Smooth muscle cell (in vitro differentiated cells): ENCODE results near the gene BARX2. TPM values are rescaled to one million over a fixed set of nuclear protein-coding genes. Genes with fewer than 3 reads are reported as not detected.
A peak's percentile ranks its signal among the peaks of the same experiment; 100 is the strongest.

Experiments used
- DNase-seq: peaks from one replicate; lab custom pipeline; 2025; ENCODE audit not compliant: unreplicated experiment; lab: John Stamatoyannopoulos, UW
- H2AFZ ChIP-seq: fragments of 200-600 bp; sonication (generic); 2 replicates; pipeline ENCODE4 v1.6.0; 2016; ENCODE audit warnings: antibody characterized with exemption, low read depth, mild to moderate bottlenecking
- H3F3A ChIP-seq: fragments of 200-600 bp; sonication (generic); 2 replicates; pipeline ENCODE4 v1.6.0; 2017; ENCODE audit warnings: antibody characterized with exemption, low read depth
- H3K27ac ChIP-seq: fragments of 200-600 bp; sonication (generic); 2 replicates; pipeline ENCODE4 v1.5.1; 2016; ENCODE audit warnings: low read depth, mild to moderate bottlenecking
- H3K27me3 ChIP-seq: fragments of 200-600 bp; sonication (generic); 2 replicates; pipeline ENCODE4 v1.6.1; 2016; ENCODE audit warnings: low read depth, mild to moderate bottlenecking
- H3K36me3 ChIP-seq: fragments of 200-600 bp; sonication (generic); 2 replicates; pipeline ENCODE4 v1.5.1; 2016; ENCODE audit warnings: low read depth
- H3K4me1 ChIP-seq: fragments of 200-600 bp; sonication (generic); 2 replicates; pipeline ENCODE4 v1.5.1; 2016; ENCODE audit warnings: low read depth
- H3K4me2 ChIP-seq: fragments of 200-600 bp; sonication (generic); 2 replicates; pipeline ENCODE4 v1.6.0; 2016; ENCODE audit warnings: mild to moderate bottlenecking
- H3K4me3 ChIP-seq: fragments of 200-600 bp; sonication (generic); 2 replicates; pipeline ENCODE4 v1.5.1; 2016; ENCODE audit warnings: mild to moderate bottlenecking
- H3K79me2 ChIP-seq: fragments of 200-600 bp; sonication (generic); 2 replicates; pipeline ENCODE4 v1.6.0; 2016; ENCODE audit warnings: low read depth, mild to moderate bottlenecking
- H3K9ac ChIP-seq: fragments of 200-600 bp; sonication (generic); 2 replicates; pipeline ENCODE4 v1.6.0; 2016; ENCODE audit warnings: low read depth
- H3K9me3 ChIP-seq: fragments of 200-600 bp; sonication (generic); replicated peaks from 2 replicates; pipeline ENCODE4 v1.5.1; 2016; ENCODE audit warnings: low read depth
- H4K20me1 ChIP-seq: fragments of 200-600 bp; sonication (generic); 2 replicates; pipeline ENCODE4 v1.6.0; 2016; ENCODE audit warnings: low read depth
- WGBS: methylation state at CpG from one replicate; pipeline ENCODE4 v1.1.7; 2016; ENCODE audit warnings: low lambda C conversion rate; 5-methylcytosine and 5-hydroxymethylcytosine counted together
- polyA plus RNA-seq: library from polyadenylated mRNA; unstranded; fragments of >200 nt; fragmentation: Nextera tagmentation; extraction: Ambion mirVana; gene quantifications from 2 replicates; pipeline ENCODE4 v1.2.1, GENCODE V29; 2016
- total RNA-seq: library from RNA; depleted of rRNA; stranded (reverse); fragments of >200 nt; gene quantifications from 2 replicates; pipeline ENCODE4 v1.2.3, GENCODE V29; 2014
- TF ChIP-seq, protein P1 (sequence below): fragments of 200-600 bp; sonication (generic); IDR thresholded peaks from 2 replicates; pipeline ENCODE4 v1.5.1; 2017; ENCODE audit warnings: borderline replicate concordance, mild to moderate bottlenecking, antibody characterized with exemption; ENCODE audit not compliant: insufficient read depth, poor library complexity, severe bottlenecking

Gene BARX2
- total and polyA plus RNA-seq, 2 experiments from 2014 or later = 1.2 to 4.8 TPM

DNA sequence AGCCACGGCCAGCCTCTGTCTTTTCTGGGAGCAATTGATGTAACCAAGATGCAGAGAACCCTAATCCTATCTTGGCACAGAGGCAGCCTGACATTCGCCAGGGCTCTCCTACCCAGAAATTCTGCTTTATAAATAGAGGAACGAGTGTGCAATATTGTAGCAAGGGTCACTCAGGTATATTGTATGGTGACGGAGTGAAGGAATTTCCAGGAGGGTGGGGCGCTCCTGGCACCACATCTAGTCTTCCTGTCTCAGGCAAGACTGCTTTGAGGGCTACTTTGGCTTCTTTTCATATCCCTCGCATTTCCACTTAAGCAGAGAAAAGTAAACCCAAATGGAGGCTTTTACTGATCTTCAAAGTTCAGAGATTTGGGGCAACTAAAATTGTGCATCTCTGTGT is 114.4 kb downstream of the BARX2 start:
- H3K36me3 ChIP-seq = no peaks in the 10 kb centered on the region
- peak overlapping the region; percentile 19 for H3K9ac ChIP-seq
- TF ChIP-seq, protein P1, sequence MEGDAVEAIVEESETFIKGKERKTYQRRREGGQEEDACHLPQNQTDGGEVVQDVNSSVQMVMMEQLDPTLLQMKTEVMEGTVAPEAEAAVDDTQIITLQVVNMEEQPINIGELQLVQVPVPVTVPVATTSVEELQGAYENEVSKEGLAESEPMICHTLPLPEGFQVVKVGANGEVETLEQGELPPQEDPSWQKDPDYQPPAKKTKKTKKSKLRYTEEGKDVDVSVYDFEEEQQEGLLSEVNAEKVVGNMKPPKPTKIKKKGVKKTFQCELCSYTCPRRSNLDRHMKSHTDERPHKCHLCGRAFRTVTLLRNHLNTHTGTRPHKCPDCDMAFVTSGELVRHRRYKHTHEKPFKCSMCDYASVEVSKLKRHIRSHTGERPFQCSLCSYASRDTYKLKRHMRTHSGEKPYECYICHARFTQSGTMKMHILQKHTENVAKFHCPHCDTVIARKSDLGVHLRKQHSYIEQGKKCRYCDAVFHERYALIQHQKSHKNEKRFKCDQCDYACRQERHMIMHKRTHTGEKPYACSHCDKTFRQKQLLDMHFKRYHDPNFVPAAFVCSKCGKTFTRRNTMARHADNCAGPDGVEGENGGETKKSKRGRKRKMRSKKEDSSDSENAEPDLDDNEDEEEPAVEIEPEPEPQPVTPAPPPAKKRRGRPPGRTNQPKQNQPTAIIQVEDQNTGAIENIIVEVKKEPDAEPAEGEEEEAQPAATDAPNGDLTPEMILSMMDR = no peak
- DNase-seq = no peak
- H3K27ac ChIP-seq = no peak overlapping the region
- WGBS = 82% methylated on average over 6 of the region's 6 CpGs
- H3K27me3 ChIP-seq = peaks cover 4% of the 10 kb centered on the region
- no peaks in the 10 kb centered on the region for H3K79me2 ChIP-seq
- peaks cover 6% of the 10 kb centered on the region for H3K9me3 ChIP-seq
- H3K4me2 ChIP-seq = no peak overlapping the region
- H3F3A ChIP-seq = no peaks in the 10 kb centered on the region
- H3K4me3 ChIP-seq = no peak overlapping the region
- H2AFZ ChIP-seq = no peak overlapping the region
- H4K20me1 ChIP-seq = no peaks in the 10 kb centered on the region
- no peaks in the 10 kb centered on the region for H3K4me1 ChIP-seq

DNA sequence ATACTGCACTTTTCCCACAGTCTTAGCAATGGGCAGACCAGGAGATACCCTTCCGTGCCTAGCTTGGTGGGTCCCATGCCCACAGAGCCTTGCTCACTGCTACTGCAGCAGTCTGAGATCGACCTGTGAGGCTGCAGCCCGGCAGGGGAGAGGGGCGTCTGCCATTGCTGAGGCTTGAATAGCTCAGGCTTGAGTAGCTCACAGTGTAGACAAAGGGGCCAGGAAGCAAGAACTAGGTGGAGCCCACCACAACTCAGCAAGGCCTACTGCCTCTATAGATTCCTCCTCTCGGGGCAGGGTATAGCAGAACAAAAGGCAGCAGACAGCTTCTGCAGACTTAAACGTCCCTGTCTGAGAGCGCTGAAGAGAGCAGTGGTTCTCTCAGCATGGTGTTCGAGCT is 118.1 kb downstream of the BARX2 start:
- no peak overlapping the region for H3K4me3 ChIP-seq
- no peaks in the 10 kb centered on the region for H3K4me1 ChIP-seq
- H3K36me3 ChIP-seq = no peaks in the 10 kb centered on the region
- H3K27ac ChIP-seq = no peak overlapping the region
- DNase-seq = no peak
- no peak overlapping the region for H3K4me2 ChIP-seq
- TF ChIP-seq, protein P1 = no peak
- 91% methylated on average over 8 of the region's 8 CpGs for WGBS
- no peak overlapping the region for H3K9ac ChIP-seq
- H3K27me3 ChIP-seq = no peaks in the 10 kb centered on the region
- no peaks in the 10 kb centered on the region for H3K79me2 ChIP-seq
- no peak overlapping the region for H2AFZ ChIP-seq
- no peaks in the 10 kb centered on the region for H3K9me3 ChIP-seq
- H4K20me1 ChIP-seq = no peaks in the 10 kb centered on the region
- no peaks in the 10 kb centered on the region for H3F3A ChIP-seq

Other genes with a start within 250 kb of the BARX2 start
- gene ARHGAP32, start 183.5 kb upstream of the BARX2 start, total RNA-seq = 17.2 and 17.8 TPM in 2 replicates
- 8.8 and 14.9 TPM in 2 replicates for gene ARHGAP32, start 183.5 kb upstream of the BARX2 start, polyA plus RNA-seq